ENCODE measurements around the gene HENMT1.
"Not testable (repeated sequence)": the region's sequence is repeated elsewhere in the genome, so short reads cannot be mapped to it uniquely, and the experiment has no call there.

Gene HENMT1

GRCh38 chr1:108646265-108646647 is 14.6 kb downstream of the HENMT1 start (continued):
- TF ChIP-seq CSRNP3 (CRISPR knock-in tag; IDR thresholded peaks at IDR 0.05), result no peak
- TF ChIP-seq OSR1 (CRISPR knock-in tag; IDR thresholded peaks at IDR 0.05), result no peak
- TF ChIP-seq, protein P1, sequence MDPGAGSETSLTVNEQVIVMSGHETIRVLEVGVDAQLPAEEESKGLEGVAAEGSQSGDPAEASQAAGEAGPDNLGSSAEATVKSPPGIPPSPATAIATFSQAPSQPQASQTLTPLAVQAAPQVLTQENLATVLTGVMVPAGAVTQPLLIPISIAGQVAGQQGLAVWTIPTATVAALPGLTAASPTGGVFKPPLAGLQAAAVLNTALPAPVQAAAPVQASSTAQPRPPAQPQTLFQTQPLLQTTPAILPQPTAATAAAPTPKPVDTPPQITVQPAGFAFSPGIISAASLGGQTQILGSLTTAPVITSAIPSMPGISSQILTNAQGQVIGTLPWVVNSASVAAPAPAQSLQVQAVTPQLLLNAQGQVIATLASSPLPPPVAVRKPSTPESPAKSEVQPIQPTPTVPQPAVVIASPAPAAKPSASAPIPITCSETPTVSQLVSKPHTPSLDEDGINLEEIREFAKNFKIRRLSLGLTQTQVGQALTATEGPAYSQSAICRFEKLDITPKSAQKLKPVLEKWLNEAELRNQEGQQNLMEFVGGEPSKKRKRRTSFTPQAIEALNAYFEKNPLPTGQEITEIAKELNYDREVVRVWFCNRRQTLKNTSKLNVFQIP (CRISPR knock-in tag; IDR thresholded peaks at IDR 0.05; ENCODE audit: borderline replicate concordance, low read depth), result no peak
- TF ChIP-seq ISL1 (CRISPR knock-in tag; IDR thresholded peaks at IDR 0.05), result no peak

DNA sequence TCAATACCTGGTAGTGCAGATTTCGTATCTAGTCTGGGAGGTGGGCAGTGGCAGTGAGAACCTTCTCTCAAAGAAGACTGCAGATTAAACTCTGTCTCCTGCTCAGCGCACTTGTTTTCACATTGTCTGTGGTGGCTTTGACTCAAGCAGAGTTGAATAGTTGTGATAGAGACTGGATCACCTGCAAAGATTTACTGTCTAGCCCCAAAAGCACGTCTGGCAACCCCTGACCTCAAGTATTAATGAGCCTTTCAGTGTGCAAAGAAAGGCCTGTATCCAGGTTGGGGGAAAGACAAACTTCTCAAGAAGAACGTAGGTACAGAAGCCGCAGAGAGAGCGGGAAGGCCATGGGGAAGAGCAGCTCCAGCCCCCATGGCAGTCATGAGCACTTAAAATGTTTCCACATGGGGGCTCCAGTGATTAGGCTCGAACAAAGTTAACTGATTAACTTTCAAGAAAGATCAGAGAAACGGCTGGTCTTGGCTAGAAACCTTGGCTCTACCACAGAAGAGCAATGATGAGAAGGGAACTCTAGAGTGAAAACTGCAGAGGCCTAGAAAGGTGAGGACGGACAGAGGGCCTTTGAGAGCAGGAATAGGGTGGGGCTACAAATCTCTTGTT is 15.2 kb downstream of the HENMT1 start:
- no peak for ATAC-seq
- TF ChIP-seq, protein P2, sequence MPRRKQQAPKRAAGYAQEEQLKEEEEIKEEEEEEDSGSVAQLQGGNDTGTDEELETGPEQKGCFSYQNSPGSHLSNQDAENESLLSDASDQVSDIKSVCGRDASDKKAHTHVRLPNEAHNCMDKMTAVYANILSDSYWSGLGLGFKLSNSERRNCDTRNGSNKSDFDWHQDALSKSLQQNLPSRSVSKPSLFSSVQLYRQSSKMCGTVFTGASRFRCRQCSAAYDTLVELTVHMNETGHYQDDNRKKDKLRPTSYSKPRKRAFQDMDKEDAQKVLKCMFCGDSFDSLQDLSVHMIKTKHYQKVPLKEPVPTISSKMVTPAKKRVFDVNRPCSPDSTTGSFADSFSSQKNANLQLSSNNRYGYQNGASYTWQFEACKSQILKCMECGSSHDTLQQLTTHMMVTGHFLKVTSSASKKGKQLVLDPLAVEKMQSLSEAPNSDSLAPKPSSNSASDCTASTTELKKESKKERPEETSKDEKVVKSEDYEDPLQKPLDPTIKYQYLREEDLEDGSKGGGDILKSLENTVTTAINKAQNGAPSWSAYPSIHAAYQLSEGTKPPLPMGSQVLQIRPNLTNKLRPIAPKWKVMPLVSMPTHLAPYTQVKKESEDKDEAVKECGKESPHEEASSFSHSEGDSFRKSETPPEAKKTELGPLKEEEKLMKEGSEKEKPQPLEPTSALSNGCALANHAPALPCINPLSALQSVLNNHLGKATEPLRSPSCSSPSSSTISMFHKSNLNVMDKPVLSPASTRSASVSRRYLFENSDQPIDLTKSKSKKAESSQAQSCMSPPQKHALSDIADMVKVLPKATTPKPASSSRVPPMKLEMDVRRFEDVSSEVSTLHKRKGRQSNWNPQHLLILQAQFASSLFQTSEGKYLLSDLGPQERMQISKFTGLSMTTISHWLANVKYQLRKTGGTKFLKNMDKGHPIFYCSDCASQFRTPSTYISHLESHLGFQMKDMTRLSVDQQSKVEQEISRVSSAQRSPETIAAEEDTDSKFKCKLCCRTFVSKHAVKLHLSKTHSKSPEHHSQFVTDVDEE (CRISPR knock-in tag; IDR thresholded peaks at IDR 0.05), result no peak
- TF ChIP-seq TCF4 (CRISPR knock-in tag; IDR thresholded peaks at IDR 0.05; ENCODE audit: borderline replicate concordance), result no peak
- no peak for TF ChIP-seq PPARA (CRISPR knock-in tag; IDR thresholded peaks at IDR 0.05; ENCODE audit: borderline replicate concordance)
- no peak for TF ChIP-seq ZNF70 (CRISPR knock-in tag; IDR thresholded peaks at IDR 0.05)
- TF ChIP-seq ZC3H10 (CRISPR knock-in tag; IDR thresholded peaks at IDR 0.05), result no peak
- no peak for TF ChIP-seq ESRRG (CRISPR knock-in tag; IDR thresholded peaks at IDR 0.05)
- no peak for TF ChIP-seq TOX (CRISPR knock-in tag; IDR thresholded peaks at IDR 0.05; ENCODE audit: borderline replicate concordance)
- TF ChIP-seq OSR1 (CRISPR knock-in tag; IDR thresholded peaks at IDR 0.05), result no peak
- no peak for TF ChIP-seq RARB (CRISPR knock-in tag; IDR thresholded peaks at IDR 0.05)

DNA sequence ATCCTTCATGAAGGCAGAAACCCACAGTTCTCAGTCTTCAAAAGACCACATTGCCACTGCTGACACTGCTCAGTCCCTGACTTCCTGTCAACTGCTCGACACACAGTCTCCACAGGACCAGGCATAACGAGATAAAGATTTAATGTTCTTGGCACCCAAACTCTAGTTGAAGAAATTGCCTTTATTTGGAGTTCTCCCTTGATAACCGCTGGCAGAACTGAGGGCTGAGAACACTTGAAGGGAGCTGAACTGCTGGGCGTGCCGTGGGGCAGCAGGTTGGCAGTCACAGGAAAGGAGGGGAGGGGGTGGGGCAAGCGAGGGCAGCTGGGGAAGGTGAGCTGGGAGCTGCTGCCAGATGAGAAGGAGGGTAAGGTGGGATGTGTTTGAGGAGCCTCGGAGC is 15.9 kb downstream of the HENMT1 start:
- no peak for ATAC-seq

DNA sequence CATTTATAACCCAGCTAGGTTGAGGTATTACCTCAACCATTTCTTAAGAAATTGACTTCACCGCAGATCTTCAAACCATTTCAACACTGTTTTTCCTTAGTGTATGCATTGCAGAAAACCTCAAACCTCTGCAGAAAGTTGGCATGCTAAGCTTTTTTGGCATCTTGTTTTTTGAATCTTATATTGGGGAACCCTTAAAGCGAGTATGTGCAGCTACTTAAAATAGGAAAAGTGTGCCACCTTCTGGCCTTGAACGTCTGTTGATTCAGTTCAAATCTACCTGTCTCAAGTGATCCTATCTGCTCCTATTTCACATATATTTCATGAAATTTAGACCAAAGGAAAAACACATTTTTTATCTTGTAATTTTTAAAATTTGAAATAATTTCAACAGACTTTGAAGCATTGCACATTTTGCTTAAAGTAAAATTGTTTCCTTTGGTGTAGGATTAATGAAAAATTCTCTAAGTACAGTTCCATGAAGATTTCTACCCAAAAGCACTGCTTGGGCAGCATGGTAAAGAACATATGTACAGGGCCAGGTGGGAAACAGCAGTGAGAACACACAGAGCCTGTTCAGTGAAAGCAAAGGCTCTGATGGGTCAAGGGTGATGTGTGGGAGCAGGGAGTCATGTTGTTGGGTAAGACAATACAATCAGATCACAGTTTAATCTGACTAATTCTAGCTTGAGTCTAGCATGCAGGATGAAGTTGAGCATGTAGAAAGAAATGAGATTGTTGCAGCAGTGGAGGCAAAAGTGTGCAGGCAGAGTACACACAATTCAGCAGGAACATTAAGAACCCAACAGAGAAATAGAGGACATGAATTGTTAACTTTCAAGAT is 17.2 kb downstream of the HENMT1 start:
- peak; percentile 96 for ATAC-seq
- TF ChIP-seq ZNF70 (CRISPR knock-in tag; IDR thresholded peaks at IDR 0.05) (no peak), ZFP3 (CRISPR knock-in tag; IDR thresholded peaks at IDR 0.05) (no peak)

More for the DNA sequence above, 15.9 kb downstream of the HENMT1 start:
- no peak for TF ChIP-seq ZFP30 (CRISPR knock-in tag; IDR thresholded peaks at IDR 0.05)
- TF ChIP-seq BACH2 (CRISPR knock-in tag; IDR thresholded peaks at IDR 0.05; ENCODE audit: borderline replicate concordance), result no peak
- TF ChIP-seq CREB5 (CRISPR knock-in tag; IDR thresholded peaks at IDR 0.05; ENCODE audit: low read depth), result no peak
- TF ChIP-seq CSDC2 (CRISPR knock-in tag; IDR thresholded peaks at IDR 0.05), result no peak

DNA sequence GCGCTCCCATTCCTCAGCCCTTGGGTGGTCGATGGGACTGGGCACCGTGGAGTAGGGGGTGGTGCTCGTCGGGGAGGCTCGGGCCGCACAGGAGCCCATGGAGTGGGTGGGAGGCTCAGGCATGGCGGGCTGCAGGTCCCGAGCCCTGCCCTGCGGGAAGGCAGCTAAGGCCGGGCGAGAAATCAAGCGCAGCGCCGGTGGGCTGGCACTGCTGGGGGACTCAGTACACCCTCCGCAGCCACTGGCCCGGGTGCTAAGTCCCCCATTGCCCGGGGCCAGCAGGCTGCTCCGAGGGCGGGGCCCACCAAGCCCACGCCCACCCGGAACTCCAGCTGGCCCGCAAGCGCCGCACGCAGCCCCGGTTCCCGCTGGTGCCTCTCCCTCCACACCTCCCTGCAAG is 20.0 kb downstream of the HENMT1 start:
- ATAC-seq, result not testable (repeated sequence)
